Coronary artery (tissue), 2 donors: Measurements from ENCODE around the gene PRKCE.

Source experiments
- DNase-seq: peaks from one replicate; pipeline ENCODE4 v3.0.0-alpha.2; 2017; ENCODE audit warnings: low spot score
- H3K27ac ChIP-seq, 2 donors: fragments of 200-600 bp; sonication (generic); one replicate each; pipeline ENCODE4 v1.5.1; 2016 to 2019
- H3K4me3 ChIP-seq: fragments of 200-600 bp; sonication (generic); 2 replicates; pipeline ENCODE4 v1.5.1; 2016; ENCODE audit warnings: mild to moderate bottlenecking, moderate library complexity
- CTCF ChIP-seq: fragments of 200-600 bp; sonication (generic); IDR thresholded peaks from one replicate; pipeline ENCODE4 v1.5.1; 2019; ENCODE audit warnings: antibody characterized with exemption

PRKCE gene

DNA sequence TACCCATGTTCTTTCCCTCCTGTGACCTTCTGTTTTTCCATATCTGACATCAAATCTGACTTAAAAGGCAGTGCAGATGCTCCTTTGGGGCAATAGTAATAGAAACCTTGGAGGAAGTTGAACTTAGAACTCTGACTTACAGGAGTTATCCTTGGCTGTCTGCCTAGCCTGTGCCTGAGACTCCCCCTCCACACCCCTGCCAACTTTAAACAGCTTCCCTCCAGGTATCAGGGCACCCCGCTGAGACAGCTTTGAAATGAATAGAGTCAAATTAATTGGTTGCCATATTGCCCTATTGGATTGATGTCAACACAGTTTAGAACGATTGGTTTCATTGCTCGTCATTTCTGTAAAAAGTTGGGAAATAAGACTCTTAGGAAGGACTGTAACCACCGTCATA lies 322.0 kb downstream of the PRKCE start:
- no peak for TF ChIP-seq CTCF
- DNase-seq = peak; percentile 31
- H3K4me3 ChIP-seq = no peak overlapping the region
- no peak overlapping the region for H3K27ac ChIP-seq

- TF ChIP-seq CTCF = no peak
- DNase-seq = peak; percentile 31
- no peak overlapping the region for H3K27ac ChIP-seq
- no peak overlapping the region for H3K4me3 ChIP-seq
These were observed 322.6 kb downstream of the PRKCE start for GRCh38 chr2:45974056-45974455.

- Histone ChIP-seq H3K4me3 (no peak overlapping the region), H3K27ac (no peak overlapping the region)
- TF ChIP-seq CTCF = no peak
- DNase-seq = peak; percentile 14
These were observed 323.4 kb downstream of the PRKCE start for GRCh38 chr2:45974762-45975408.

DNA sequence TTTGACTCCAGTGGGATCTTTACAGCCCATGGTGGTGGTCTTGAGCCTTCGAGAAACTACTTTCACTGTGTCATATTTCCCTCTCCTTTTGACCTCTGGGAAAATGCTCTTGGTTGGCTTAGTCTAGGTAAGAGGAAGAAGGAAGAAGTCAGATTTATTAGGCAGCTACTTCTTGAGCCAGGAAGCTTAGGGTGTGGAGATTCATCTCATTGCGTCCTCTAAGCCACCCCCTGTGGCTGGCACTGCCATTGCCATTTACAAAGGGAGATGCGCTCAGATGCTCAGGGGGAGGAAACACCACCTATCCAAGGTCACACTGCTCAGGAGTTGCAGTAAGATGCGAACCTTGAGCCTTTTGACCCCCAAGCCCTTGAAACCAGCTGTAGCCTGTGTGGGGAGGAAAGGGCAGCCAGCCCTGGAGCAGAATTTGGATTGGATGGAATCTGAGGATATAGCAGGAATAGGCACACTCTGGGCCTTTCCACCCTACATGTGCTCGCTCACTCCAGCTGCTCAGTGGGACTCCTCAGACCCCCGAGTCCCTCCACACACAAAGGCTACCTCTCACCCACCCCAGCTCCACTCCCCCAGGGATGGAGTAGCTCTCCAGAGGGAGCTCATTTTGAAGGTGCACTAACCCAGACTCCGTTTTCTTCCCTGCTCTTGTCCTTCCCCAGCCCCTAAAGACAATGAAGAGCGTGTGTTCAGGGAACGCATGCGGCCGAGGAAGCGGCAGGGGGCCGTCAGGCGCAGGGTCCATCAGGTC lies 324.5 kb downstream of the PRKCE start:
- H3K27ac ChIP-seq = no peak overlapping the region
- DNase-seq = peak; percentile 19
- H3K4me3 ChIP-seq = no peak overlapping the region
- no peak for TF ChIP-seq CTCF

GRCh38 chr2:45978302-45978859 lies 326.9 kb downstream of the PRKCE start:
- no peak for TF ChIP-seq CTCF
- no peak for DNase-seq
- no peak overlapping the region for H3K27ac ChIP-seq
- no peak overlapping the region for H3K4me3 ChIP-seq

- DNase-seq = no peak
- Histone ChIP-seq H3K4me3 (no peak overlapping the region), H3K27ac (no peak overlapping the region)
- TF ChIP-seq CTCF = no peak
These were observed 327.6 kb downstream of the PRKCE start for GRCh38 chr2:45979065-45979464.
